Lung (tissue), 12 donors: ENCODE results near the gene TMEM38A. TPM values are rescaled to one million over a fixed set of nuclear protein-coding genes. Genes with fewer than 3 reads are reported as not detected.
A peak's percentile ranks its signal among the peaks of the same experiment; 100 is the strongest.

Experiments used
- ATAC-seq: fragments of 200-7000 bp; cut with Tn5 transposase; one replicate; pipeline ENCODE4 v1.9.1; 2020; ENCODE audit warnings: moderate number of reproducible peaks; ENCODE audit not compliant: insufficient read depth, low FRiP score
- DNase-seq, 3 donors: peaks; one replicate each; pipeline ENCODE4 v3.0.0-alpha.2; 2013 to 2017
- H3K27ac ChIP-seq, 2 donors: one replicate each; pipeline ENCODE4 v1.5.1; 2013; ENCODE audit warnings: mild to moderate bottlenecking in 2 of 2, moderate library complexity in 2 of 2, control low read depth in 1 of 2, inconsistent platforms in 1 of 2, low read depth in 1 of 2, low read length in 1 of 2
- H3K27me3 ChIP-seq, 3 donors: one replicate each; pipeline ENCODE4 v1.5.1; 2013; ENCODE audit warnings: low read length in 2 of 3; ENCODE audit not compliant: control insufficient read depth in 3 of 3, insufficient read depth in 3 of 3
- H3K36me3 ChIP-seq, 4 donors: one replicate each; pipeline ENCODE4 v1.5.1; 2013; ENCODE audit warnings: low read length in 4 of 4, mild to moderate bottlenecking in 1 of 4, moderate library complexity in 1 of 4; ENCODE audit not compliant: control insufficient read depth in 4 of 4, insufficient read depth in 4 of 4
- H3K4me1 ChIP-seq, 5 donors: one replicate each; pipeline ENCODE4 v1.5.1; 2013; ENCODE audit warnings: low read length in 5 of 5, mild to moderate bottlenecking in 2 of 5, moderate library complexity in 1 of 5; ENCODE audit not compliant: control insufficient read depth in 5 of 5, insufficient read depth in 5 of 5
- H3K4me3 ChIP-seq: one replicate; pipeline ENCODE4 v1.5.1; 2013; ENCODE audit warnings: mild to moderate bottlenecking, control low read depth, moderate library complexity
- H3K9ac ChIP-seq, 2 donors: one replicate each; pipeline ENCODE4 v1.5.1; 2013; ENCODE audit warnings: low read length in 2 of 2, control low read depth in 1 of 2; ENCODE audit not compliant: insufficient read depth in 1 of 2
- H3K9me3 ChIP-seq, 4 donors: one replicate each; pipeline ENCODE4 v1.5.1; 2013; ENCODE audit warnings: low read length in 3 of 4, mild to moderate bottlenecking in 1 of 4, moderate library complexity in 1 of 4; ENCODE audit not compliant: control insufficient read depth in 4 of 4, insufficient read depth in 3 of 4
- WGBS, 2 donors: extraction: QIAGEN DNeasy Blood & Tissue Kit; methylation state at CpG; one replicate each; pipeline ENCODE4 v1.1.7; 2013; 5-methylcytosine and 5-hydroxymethylcytosine counted together
- polyA plus RNA-seq, 2 donors: library from polyadenylated mRNA; stranded (reverse); fragments of 200-250 nt; gene quantifications; one replicate each; pipeline ENCODE4 v1.2.1, GENCODE V29; 2013
- total RNA-seq, 2 donors: library from RNA; depleted of rRNA in 1 of 2; stranded (reverse); fragments of >200 nt in 1 of 2; gene quantifications; one replicate each; pipeline ENCODE4 v1.2.1, GENCODE V29; 2014 to 2021
- TF ChIP-seq, protein P1 (sequence below): IDR thresholded peaks from 2 replicates; pipeline ENCODE4 v1.5.1; 2012; ENCODE audit warnings: mild to moderate bottlenecking; ENCODE audit errors: control extremely low read depth, extremely low read depth
- donor health status: control.
- donor health status: control.
- donor health status: Bipolar disorder and iron deficiency.
- donor health status: healthy.
- donor health status: DM: yes; HTN: yes; CAD: no.

Gene TMEM38A
- total and polyA plus RNA-seq, 4 donors, result 3.6 to 6.2 (median 3.8) TPM

DNA sequence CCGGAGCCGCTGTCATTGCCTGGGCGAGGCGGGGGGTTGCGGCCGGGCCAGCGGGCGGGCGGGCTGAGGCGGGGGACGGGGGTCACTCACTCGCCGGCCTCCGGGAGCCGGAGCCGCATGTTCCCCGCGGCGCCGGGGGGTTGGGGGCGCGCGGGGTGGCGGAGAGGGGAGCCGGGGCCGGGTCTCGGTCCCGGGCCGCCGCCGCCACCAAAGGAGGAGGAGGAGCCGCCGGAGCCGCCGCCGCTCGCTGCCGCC, 33.1 kb upstream of the TMEM38A start:
- H3K9ac ChIP-seq, result peak overlapping the region in 1 of 2 donors; percentile 79
- H3K9me3 ChIP-seq, result peaks cover 0 to 2% (median 0%) of the 10 kb centered on the region in 4 donors
- no peaks in the 10 kb centered on the region for H3K27me3 ChIP-seq
- ATAC-seq (no peak), DNase-seq (peak in 1 of 3 donors; percentile 22)
- peaks cover 0 to 12% (median 7%) of the 10 kb centered on the region in 4 donors for H3K36me3 ChIP-seq
- TF ChIP-seq, protein P1, sequence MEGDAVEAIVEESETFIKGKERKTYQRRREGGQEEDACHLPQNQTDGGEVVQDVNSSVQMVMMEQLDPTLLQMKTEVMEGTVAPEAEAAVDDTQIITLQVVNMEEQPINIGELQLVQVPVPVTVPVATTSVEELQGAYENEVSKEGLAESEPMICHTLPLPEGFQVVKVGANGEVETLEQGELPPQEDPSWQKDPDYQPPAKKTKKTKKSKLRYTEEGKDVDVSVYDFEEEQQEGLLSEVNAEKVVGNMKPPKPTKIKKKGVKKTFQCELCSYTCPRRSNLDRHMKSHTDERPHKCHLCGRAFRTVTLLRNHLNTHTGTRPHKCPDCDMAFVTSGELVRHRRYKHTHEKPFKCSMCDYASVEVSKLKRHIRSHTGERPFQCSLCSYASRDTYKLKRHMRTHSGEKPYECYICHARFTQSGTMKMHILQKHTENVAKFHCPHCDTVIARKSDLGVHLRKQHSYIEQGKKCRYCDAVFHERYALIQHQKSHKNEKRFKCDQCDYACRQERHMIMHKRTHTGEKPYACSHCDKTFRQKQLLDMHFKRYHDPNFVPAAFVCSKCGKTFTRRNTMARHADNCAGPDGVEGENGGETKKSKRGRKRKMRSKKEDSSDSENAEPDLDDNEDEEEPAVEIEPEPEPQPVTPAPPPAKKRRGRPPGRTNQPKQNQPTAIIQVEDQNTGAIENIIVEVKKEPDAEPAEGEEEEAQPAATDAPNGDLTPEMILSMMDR, result no peak
- peaks cover 7 to 24% (median 15%) of the 10 kb centered on the region in 5 donors for H3K4me1 ChIP-seq
- H3K27ac ChIP-seq, result peak overlapping the region; percentile 63 to 65
- WGBS, 2 donors, result 1% methylated on average over 24 to 38 of the region's 38 CpGs
- peak overlapping the region; percentile 81 for H3K4me3 ChIP-seq

GRCh38 chr19:16628183-16628983, 32.6 kb upstream of the TMEM38A start, which contains the start of gene MED26:
TSS of gene MED26 (minus strand) at chr19:16628204. CDS start at chr19:16627943, 261 bp downstream.
- Histone ChIP-seq H3K27ac (peak within 1 kb of the TSS; percentile 86 to 96), H3K9me3 (peaks cover 0 to 2% (median 0%) of the 10 kb centered on the region in 4 donors), H3K4me1 (peaks cover 7 to 24% (median 15%) of the 10 kb centered on the region in 5 donors), H3K4me3 (peak within 1 kb of the TSS; percentile 81), H3K9ac (peak within 1 kb of the TSS; percentile 79 to 88), H3K27me3 (no peaks in the 10 kb centered on the region), H3K36me3 (peaks cover 0 to 13% (median 9%) of the 10 kb centered on the region in 4 donors)
- TF ChIP-seq, protein P1, result no peak
- 0% methylated on average over 84 to 98 of the region's 98 CpGs for WGBS, 2 donors
- ATAC-seq, result peak; percentile 93
- peak; percentile 96 to 97 (median 97) for DNase-seq

DNA sequence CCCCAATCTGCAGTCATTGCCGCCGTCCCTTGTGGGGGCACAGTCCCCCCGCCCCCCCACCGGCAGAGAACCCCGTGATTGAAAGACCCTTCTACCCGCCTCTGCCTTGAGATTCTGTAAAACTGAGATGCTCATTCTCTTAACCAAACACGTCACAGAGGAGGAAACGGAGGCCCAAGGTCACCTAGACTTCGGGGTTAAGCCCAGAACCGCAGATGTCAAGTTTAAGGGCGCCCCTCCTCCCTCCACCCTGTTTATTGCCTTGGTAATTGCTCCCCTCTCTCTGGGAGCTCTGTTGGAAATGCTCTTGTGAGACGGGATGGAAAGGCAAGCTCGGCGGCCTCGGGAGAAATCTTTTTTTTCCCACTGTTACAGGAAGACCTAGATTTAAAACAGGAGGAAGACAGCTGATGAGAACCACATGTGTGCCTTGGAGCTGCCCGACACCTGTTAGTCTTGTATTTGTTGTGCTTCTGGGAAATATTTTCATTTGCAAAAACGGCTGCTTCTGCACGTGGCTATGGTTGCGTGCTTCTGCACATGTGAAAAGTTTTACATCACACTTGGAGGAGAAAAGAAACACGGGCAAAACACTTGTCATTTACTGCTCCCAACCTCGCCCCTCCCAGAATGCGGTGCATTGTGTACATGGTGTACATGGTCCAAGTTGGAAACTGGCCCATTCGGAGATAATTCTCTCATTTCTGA, 31.8 kb upstream of the TMEM38A start:
- Histone ChIP-seq H3K9me3 (peaks cover 0 to 2% (median 0%) of the 10 kb centered on the region in 4 donors), H3K9ac (peak overlapping the region; percentile 28 to 63), H3K27me3 (no peaks in the 10 kb centered on the region), H3K27ac (peak overlapping the region; percentile 86 to 96), H3K4me1 (peaks cover 7 to 24% (median 14%) of the 10 kb centered on the region in 5 donors), H3K36me3 (peaks cover 0 to 13% (median 8%) of the 10 kb centered on the region in 4 donors), H3K4me3 (peak overlapping the region; percentile 61)
- TF ChIP-seq, protein P1, result no peak
- 5 to 10% methylated on average over 22 to 23 of the region's 23 CpGs for WGBS, 2 donors
- DNase-seq (peak; percentile 26 to 63 (median 51)), ATAC-seq (no peak)
